ENCODE data around the gene SH3GL1.

Gene SH3GL1

DNA sequence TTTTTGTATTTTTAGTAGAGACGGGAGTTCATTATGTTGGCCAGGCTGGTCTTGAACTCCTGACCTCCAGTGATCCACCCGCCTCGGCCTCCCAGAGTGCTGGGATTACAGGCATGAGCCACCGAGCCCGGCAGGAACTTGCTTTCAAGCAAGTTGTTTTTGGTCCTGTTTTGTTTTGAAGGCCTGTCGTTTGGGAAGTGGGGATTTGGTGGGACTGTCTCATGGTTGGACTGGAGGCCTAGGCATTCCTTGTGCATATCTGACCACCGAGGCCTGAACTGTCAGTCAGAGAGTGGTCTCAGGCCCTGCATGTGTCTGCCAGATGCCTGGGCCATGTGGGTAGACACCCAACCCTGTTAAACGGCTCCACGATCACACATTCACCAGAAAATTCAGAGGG lies 30.9 kb upstream of the SH3GL1 start:
- TF ChIP-seq, protein P1, sequence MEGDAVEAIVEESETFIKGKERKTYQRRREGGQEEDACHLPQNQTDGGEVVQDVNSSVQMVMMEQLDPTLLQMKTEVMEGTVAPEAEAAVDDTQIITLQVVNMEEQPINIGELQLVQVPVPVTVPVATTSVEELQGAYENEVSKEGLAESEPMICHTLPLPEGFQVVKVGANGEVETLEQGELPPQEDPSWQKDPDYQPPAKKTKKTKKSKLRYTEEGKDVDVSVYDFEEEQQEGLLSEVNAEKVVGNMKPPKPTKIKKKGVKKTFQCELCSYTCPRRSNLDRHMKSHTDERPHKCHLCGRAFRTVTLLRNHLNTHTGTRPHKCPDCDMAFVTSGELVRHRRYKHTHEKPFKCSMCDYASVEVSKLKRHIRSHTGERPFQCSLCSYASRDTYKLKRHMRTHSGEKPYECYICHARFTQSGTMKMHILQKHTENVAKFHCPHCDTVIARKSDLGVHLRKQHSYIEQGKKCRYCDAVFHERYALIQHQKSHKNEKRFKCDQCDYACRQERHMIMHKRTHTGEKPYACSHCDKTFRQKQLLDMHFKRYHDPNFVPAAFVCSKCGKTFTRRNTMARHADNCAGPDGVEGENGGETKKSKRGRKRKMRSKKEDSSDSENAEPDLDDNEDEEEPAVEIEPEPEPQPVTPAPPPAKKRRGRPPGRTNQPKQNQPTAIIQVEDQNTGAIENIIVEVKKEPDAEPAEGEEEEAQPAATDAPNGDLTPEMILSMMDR (conservative IDR thresholded peaks at IDR 0.05; ENCODE audit: low read length) = no peak
- no peak overlapping the region for H3K4me3 ChIP-seq (ENCODE audit: low read length)
- no peak for DNase-seq (ENCODE audit: low read depth)

DNA sequence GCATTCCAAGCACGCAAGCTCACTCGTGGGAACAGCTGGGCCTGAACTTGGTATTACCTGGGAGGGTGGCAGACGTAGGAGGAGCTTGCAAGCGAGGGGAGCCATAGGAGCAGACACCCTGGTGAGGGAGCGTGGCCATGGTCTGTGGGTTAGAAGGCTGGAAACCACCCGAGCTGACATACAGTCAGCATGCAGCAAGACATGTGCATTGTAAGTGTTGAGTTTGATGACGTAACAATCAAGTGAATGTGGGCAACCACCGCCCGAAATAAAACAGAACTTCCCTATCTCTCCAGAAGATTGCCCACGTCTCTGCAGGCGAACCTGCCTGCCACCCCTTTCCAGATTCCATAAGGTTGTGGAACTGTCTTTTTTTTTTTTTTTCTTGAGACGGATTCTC lies 30.4 kb upstream of the SH3GL1 start:
- DNase-seq (ENCODE audit: low read depth) = no peak
- H3K4me3 ChIP-seq (ENCODE audit: low read length) = no peak overlapping the region
- TF ChIP-seq, protein P1 (conservative IDR thresholded peaks at IDR 0.05; ENCODE audit: low read length) = no peak

DNA sequence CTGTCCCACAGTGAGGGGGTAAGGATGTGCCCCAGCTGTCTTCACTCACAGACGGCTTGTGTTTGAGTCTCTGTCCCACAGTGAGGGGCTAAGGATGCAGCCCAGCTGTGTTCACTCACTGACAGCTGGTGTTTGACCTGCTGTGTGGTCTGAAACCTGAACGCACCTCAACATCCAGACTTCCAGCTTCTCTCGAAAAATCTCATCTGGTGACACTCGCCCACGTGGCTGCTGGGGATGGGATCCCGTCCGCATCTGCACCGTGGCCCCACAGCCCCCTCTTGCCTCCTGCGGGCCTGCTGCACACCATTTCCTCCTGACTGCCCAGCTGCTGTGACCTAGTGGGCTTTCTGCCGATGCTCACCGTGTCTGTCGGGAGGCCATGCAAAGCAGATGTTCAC lies 29.4 kb upstream of the SH3GL1 start:
- H3K4me3 ChIP-seq (ENCODE audit: low read length) = no peak overlapping the region

DNA sequence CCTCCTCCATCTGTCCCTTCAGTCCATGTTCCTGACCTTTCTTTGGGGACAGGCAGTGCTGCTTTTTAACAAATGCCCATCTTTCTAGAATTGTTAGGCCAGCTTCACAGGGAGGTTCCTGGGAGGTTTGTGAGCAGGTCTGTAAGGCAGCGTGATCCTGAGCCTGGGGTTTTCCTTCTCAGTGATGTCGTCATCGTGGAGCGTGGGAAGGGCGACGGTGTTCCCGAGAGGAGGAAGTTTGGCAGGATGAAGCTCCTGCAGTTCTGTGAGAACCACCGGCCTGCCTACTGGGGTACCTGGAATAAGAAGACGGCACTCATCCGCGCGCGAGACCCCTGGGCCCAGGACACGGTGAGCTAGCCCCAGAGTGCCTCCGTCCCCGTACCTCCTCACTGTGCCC lies 28.9 kb upstream of the SH3GL1 start:
- no peak for DNase-seq (ENCODE audit: low read depth)
- no peak overlapping the region for H3K4me3 ChIP-seq (ENCODE audit: low read length)
- TF ChIP-seq, protein P1 (conservative IDR thresholded peaks at IDR 0.05; ENCODE audit: low read length) = no peak

More for the DNA sequence above, 29.4 kb upstream of the SH3GL1 start:
- no peak for DNase-seq (ENCODE audit: low read depth)
- TF ChIP-seq, protein P1 (conservative IDR thresholded peaks at IDR 0.05; ENCODE audit: low read length) = no peak

DNA sequence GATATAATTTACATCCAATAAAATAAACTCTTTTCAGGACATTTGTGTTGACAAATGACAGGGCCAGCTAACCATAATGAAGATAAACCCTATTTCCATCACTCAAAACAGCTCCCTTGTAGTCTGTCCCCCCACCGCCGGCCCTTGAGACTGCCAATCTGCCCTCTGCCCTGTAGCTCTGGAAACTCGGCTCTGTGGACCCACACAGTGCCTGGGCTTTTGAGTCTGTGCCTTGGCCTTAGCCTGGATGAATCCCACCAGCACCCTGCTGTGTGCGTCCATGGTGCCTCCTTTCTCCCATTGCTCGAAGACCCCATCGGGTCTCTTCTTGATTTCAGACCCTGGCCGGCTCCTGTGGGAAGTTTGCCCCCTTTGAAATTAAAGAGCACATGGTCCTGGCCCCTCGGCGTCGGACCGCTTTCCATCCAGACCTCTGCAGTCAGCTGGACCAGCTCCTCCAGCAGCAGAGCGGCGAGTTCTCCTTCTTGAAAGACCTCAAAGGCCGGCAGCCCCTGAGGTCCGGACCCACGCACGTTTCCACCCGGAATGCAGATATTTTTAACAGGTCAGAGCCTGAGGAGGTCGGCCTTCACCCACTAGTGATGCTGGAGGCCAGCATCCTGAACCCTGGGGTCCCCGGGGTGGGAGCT lies 28.1 kb upstream of the SH3GL1 start:
- no peak for DNase-seq (ENCODE audit: low read depth)
- H3K4me3 ChIP-seq (ENCODE audit: low read length) = no peak overlapping the region
- TF ChIP-seq, protein P1 (conservative IDR thresholded peaks at IDR 0.05; ENCODE audit: low read length) = no peak

DNA sequence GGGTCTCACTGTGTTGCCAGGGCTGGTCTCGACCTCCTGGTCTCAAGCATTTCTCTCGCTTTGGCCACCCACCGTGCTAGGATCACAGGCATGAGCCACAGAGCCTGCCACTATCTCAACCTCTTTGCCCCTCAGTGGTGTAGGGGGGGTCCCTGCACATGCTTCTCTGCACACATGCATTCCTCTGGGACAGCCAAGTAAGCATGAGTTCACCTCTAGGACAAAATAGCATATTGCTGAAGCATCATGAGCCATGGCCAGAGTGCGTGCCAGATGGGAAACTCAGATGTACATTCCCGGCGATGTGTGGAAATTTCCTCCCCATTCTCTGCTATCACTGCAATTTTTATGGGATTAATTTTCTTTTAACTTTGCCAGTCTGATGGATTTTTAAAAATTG lies 25.2 kb upstream of the SH3GL1 start:
- no peak overlapping the region for H3K4me3 ChIP-seq (ENCODE audit: low read length)
- TF ChIP-seq, protein P1 (conservative IDR thresholded peaks at IDR 0.05; ENCODE audit: low read length) = no peak
- peak; percentile 88 for DNase-seq (ENCODE audit: low read depth)

DNA sequence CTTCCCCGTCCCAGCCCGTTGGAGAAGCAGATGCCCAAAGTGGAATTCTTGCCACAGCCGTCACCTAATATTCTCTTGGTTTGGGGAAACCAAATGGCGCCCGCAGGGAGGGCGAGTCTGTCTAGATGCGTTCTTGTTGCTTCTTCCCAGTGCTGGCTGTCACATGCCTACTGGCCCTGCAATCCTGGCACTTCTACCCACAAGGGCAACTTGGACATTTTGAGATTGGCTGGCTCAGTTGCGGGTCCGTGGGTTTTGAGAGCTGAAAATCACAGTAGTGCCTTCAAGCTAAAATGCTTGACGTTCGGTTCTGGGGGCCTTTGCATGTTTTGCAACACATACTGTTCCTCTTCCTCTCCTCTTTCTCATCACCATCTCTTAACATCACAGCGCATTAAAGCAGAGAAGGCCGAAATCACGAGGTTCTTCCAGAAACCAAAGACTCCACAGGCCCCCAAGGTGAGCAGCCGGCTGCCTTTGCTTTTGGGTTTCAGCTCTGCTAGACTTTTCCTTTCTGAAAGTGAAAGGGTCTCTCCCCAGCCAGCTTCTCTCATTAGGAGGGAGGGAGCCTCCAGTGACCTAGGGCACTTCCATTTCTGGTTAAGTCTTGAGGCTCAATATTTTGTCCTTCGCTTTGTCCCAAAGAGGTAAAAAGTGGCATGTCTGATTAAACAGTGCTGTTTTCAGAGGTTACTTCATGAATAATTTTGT lies 23.2 kb upstream of the SH3GL1 start:
- no peak for DNase-seq (ENCODE audit: low read depth)
- no peak overlapping the region for H3K4me3 ChIP-seq (ENCODE audit: low read length)
- TF ChIP-seq, protein P1 (conservative IDR thresholded peaks at IDR 0.05; ENCODE audit: low read length) = no peak
